Colonic mucosa (tissue), 4 donors: ENCODE data around the gene LOXHD1. TPM values are rescaled to one million over a fixed set of nuclear protein-coding genes. Genes with fewer than 3 reads are reported as not detected.

Experiments
- DNase-seq: peaks from one replicate; pipeline ENCODE4 v3.0.0-alpha.2; 2020
- H3K27ac ChIP-seq: fragments of 200-600 bp; one replicate; pipeline ENCODE4 v1.8.0; 2021
- H3K27me3 ChIP-seq: fragments of 200-600 bp; one replicate; pipeline ENCODE4 v1.8.0; 2021
- H3K36me3 ChIP-seq: fragments of 200-600 bp; one replicate; pipeline ENCODE4 v1.8.0; 2021
- H3K4me1 ChIP-seq: fragments of 200-600 bp; one replicate; pipeline ENCODE4 v1.8.0; 2021; ENCODE audit warnings: mild to moderate bottlenecking
- H3K4me3 ChIP-seq: fragments of 200-600 bp; one replicate; pipeline ENCODE4 v1.8.0; 2021
- H3K9ac ChIP-seq, 2 donors: one replicate each; pipeline ENCODE4 v1.7.0; 2013; ENCODE audit warnings: control low read depth in 2 of 2, low read depth in 2 of 2, low read length in 2 of 2
- H3K9me3 ChIP-seq: fragments of 200-600 bp; one replicate; pipeline ENCODE4 v1.8.0; 2021
- intact Hi-C: fragments of 100-400 bp; cut with DNase I; formaldehyde crosslinking; loops from one replicate; pipeline ENCODE4 v1.14.1; 2022
- total RNA-seq, 2 donors: library from RNA; stranded (reverse); fragmentation: NEBNext Ultra II Directional in 1 of 2; extraction: Animal tissue kit (Norgen Biotek cat#: 25700) in 1 of 2; gene quantifications; one replicate each; pipeline ENCODE4 v1.2.1, GENCODE V29; 2021
- TF ChIP-seq, protein P1 (sequence below): fragments of 200-600 bp; IDR thresholded peaks from one replicate; pipeline ENCODE4 v1.8.0; 2022; ENCODE audit warnings: antibody characterized with exemption, mild to moderate bottlenecking
- donor health status: healthy.
- donor health status: DM: no; HTN: no; CAD: no.
- donor health status: DM: no; HTN: no; CAD: no.

Gene LOXHD1
- total RNA-seq, 2 donors from 2014 or later: not detected

DNA sequence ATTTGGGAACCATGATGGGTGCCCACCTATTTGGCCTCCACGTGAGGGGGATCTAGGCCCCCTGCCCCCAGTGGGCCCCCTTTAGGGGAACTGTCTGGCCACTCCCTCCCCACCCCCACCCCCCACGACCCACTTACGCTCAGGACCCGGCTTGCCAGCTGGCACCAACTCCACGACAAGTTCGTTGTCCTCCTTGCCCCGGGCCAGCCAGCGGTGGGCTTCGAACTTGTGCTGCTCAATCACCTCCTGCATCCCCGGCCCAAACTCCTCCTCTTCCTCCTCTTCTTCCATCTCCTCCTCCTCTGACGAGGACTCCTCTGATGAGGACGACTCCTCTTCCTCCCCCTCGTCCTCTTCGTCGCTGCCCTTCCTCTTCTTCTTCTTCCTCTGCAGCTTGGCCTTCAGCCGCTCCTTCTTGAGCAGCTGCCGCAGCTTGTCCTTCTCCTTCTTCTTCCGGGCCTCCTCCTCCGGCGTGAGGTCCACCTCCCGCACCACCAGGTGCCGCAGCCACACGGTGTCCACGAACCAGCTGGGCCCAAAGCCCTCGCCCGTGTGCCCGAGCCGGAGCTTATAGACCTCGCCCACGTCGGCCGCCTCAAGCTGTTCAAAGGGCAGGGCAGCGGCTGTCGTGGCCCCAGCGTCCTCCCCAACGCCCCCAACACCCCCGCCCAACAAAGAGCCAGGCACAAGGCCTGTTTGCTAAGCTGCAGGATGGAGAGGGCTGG is 96.9 kb downstream of the LOXHD1 start:
- Histone ChIP-seq H3K36me3 (no peaks in the 10 kb centered on the region), H3K9ac (no peak overlapping the region), H3K27ac (no peak overlapping the region), H3K27me3 (no peaks in the 10 kb centered on the region), H3K4me1 (no peaks in the 10 kb centered on the region), H3K4me3 (no peak overlapping the region), H3K9me3 (no peaks in the 10 kb centered on the region)
- DNase-seq: no peak
- TF ChIP-seq, protein P1, sequence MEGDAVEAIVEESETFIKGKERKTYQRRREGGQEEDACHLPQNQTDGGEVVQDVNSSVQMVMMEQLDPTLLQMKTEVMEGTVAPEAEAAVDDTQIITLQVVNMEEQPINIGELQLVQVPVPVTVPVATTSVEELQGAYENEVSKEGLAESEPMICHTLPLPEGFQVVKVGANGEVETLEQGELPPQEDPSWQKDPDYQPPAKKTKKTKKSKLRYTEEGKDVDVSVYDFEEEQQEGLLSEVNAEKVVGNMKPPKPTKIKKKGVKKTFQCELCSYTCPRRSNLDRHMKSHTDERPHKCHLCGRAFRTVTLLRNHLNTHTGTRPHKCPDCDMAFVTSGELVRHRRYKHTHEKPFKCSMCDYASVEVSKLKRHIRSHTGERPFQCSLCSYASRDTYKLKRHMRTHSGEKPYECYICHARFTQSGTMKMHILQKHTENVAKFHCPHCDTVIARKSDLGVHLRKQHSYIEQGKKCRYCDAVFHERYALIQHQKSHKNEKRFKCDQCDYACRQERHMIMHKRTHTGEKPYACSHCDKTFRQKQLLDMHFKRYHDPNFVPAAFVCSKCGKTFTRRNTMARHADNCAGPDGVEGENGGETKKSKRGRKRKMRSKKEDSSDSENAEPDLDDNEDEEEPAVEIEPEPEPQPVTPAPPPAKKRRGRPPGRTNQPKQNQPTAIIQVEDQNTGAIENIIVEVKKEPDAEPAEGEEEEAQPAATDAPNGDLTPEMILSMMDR: no peak
- intact Hi-C loops: no loop called here

DNA sequence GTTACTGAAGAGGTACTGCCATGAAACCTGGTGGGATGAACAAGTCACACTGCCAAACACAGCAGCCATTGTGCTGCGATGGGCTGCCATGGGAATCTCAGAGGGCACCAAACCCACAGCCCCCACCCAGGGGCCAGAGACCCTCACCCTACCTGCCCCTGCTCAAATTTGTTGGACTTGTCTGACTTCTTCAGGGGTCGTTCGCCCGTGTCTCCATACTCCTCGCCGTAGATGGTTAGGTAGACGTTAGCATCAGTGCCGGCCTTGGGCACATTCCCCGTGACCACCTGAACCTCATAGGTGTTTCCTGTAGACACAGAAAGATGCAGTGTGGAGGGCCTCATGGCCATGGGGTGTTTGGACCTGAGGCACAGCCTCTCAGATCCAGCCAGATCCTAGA is 97.7 kb downstream of the LOXHD1 start:
- H3K36me3 ChIP-seq: no peaks in the 10 kb centered on the region
- H3K9me3 ChIP-seq: no peaks in the 10 kb centered on the region
- TF ChIP-seq, protein P1: no peak
- H3K9ac ChIP-seq: no peak overlapping the region
- no peaks in the 10 kb centered on the region for H3K27me3 ChIP-seq
- H3K27ac ChIP-seq: no peak overlapping the region
- no peak for DNase-seq
- no peaks in the 10 kb centered on the region for H3K4me1 ChIP-seq
- H3K4me3 ChIP-seq: no peak overlapping the region
- intact Hi-C loops: no loop called here

DNA sequence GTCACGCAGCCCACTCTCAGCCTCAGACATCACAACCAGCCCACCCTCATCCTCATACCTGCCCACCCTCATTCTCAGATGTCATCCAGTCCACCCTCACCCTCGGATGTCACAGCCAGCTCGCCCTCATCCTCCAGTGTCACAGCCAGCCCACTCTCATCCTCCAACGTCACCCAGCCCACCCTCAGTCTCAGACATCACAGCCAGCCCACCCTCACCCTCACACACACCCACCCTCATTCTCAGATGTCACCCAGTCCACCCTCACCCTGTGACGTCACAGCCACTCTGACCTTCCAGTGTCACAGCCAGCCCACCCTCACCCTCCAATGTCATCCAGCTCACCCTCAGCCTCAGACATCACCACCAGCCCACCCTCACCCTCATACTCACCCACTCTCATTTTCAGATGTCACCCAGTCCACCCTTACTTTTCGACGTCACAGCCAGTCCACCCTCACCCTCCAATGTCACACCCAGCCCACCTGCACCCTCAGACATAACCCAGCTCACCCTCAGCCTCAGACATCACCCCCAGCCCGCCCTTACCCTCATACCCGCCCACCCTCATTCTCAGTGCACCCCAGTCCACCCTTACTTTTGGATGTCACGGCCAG is 100.3 kb downstream of the LOXHD1 start:
- Histone ChIP-seq H3K36me3 (no peaks in the 10 kb centered on the region), H3K4me1 (no peaks in the 10 kb centered on the region), H3K9ac (no peak overlapping the region), H3K27me3 (no peaks in the 10 kb centered on the region), H3K27ac (no peak overlapping the region), H3K9me3 (no peaks in the 10 kb centered on the region), H3K4me3 (no peak overlapping the region)
- TF ChIP-seq, protein P1: no peak
- DNase-seq: no peak
- intact Hi-C loops: no loop called here

DNA sequence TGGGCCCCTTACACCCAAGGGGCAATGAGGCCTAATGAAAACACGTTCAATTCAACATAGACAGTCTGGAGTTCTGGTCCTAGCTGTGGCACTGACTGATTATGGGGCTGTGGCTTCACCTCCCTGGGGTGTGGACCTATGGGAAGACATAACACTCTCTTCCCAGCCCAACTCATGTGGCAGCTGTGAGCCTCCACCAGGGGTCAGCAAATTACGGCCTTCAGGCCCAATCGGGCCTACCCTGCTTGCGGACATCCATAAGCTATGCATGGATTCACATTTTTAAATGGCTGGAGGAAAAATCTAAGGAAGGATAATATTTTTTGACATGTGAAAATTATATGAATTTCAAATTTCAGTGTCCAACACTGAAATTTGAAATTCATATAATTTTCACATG is 101.3 kb downstream of the LOXHD1 start:
- intact Hi-C loops: no loop called here
- TF ChIP-seq, protein P1: no peak

DNA sequence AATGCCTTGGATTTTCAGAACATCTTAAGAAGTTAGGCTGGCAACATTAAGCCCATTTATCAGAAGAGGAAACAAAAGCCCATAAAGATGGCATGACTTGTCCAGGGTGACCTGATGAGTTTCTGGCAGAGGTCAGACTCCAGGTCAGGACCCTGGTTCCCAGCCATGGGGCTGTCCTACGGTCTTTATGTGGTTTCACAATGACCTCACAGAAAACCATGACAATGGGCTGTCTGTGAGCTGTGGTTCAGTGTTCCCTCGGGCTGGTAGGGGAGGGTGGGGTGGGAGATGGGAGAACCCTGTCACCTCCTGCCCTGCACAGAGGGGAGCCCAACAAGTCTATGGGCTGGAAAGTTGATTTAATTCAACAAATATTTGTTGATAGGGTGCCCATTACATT is 101.8 kb downstream of the LOXHD1 start:
- no peaks in the 10 kb centered on the region for H3K27me3 ChIP-seq
- no peak overlapping the region for H3K4me3 ChIP-seq
- no peak overlapping the region for H3K9ac ChIP-seq
- no peak for DNase-seq
- H3K9me3 ChIP-seq: no peaks in the 10 kb centered on the region
- H3K4me1 ChIP-seq: no peaks in the 10 kb centered on the region
- intact Hi-C loops: no loop called here
- no peaks in the 10 kb centered on the region for H3K36me3 ChIP-seq
- no peak overlapping the region for H3K27ac ChIP-seq
- TF ChIP-seq, protein P1: no peak

More for the DNA sequence above, 101.3 kb downstream of the LOXHD1 start:
- no peaks in the 10 kb centered on the region for H3K36me3 ChIP-seq
- no peaks in the 10 kb centered on the region for H3K27me3 ChIP-seq
- DNase-seq: no peak
- H3K4me3 ChIP-seq: no peak overlapping the region
- no peak overlapping the region for H3K9ac ChIP-seq
- H3K27ac ChIP-seq: no peak overlapping the region
- no peaks in the 10 kb centered on the region for H3K4me1 ChIP-seq
- H3K9me3 ChIP-seq: no peaks in the 10 kb centered on the region
